IMR-90 (cell line): ENCODE measurements around the gene LDLRAD3. TPM values are rescaled to one million over a fixed set of nuclear protein-coding genes. Genes with fewer than 3 reads are reported as not detected.

Source experiments
- ATAC-seq: fragments of 200-7000 bp; cut with Tn5 transposase; 2 replicates; pipeline ENCODE4 v1.9.1; 2020; ENCODE audit warnings: low read depth, mild to moderate bottlenecking, moderate library complexity
- BruUV-seq: library from RNA; stranded (reverse); fragments of 400-500 nt; replicated peaks from 2 replicates; lab custom pipeline; 2021; lab: Mats Ljungman, UMichigan
- CTCF ChIA-PET: fragments of 300-600 bp; formaldehyde crosslinking; extraction: SDS; loops from one replicate; lab custom pipeline; 2021; ENCODE audit warnings: antibody characterized with exemption; lab: Yijun Ruan, JAX
- POLR2A ChIA-PET: fragments of 300-600 bp; sonication (Branson Sonifier 250); formaldehyde crosslinking; loops from one replicate; lab custom pipeline; 2022; ENCODE audit warnings: antibody characterized with exemption; ENCODE audit not compliant: unreplicated experiment; lab: Charles Lee
- DNase-seq: peaks from one replicate; pipeline ENCODE4 v3.0.0; 2013
- H2AFZ ChIP-seq: replicated peaks from 2 replicates; pipeline ENCODE3; 2013; ENCODE audit warnings: low read length, mild to moderate bottlenecking; ENCODE audit not compliant: poor library complexity
- H2AK5ac ChIP-seq: 2 replicates; pipeline ENCODE4 v1.6.1; 2013; ENCODE audit warnings: low read depth, low read length, inconsistent platforms
- H2AK9ac ChIP-seq: replicated peaks from 2 replicates; pipeline ENCODE3; 2013; ENCODE audit warnings: mild to moderate bottlenecking, low read depth, low read length, moderate library complexity; ENCODE audit not compliant: poor library complexity
- H2BK120ac ChIP-seq: 2 replicates; pipeline ENCODE4 v1.6.1; 2013; ENCODE audit warnings: low read depth, low read length, inconsistent platforms
- H2BK15ac ChIP-seq: 3 replicates; pipeline ENCODE4 v1.6.1; 2013; ENCODE audit warnings: low read depth, low read length, inconsistent platforms
- H2BK20ac ChIP-seq: 2 replicates; pipeline ENCODE4 v1.6.1; 2013; ENCODE audit warnings: low read depth, mild to moderate bottlenecking, inconsistent platforms, low read length, moderate library complexity
- H2BK5ac ChIP-seq: 2 replicates; pipeline ENCODE4 v1.6.1; 2013; ENCODE audit warnings: mild to moderate bottlenecking, low read depth, low read length, inconsistent platforms; ENCODE audit not compliant: poor library complexity, severe bottlenecking
- H3K14ac ChIP-seq: replicated peaks from 2 replicates; pipeline ENCODE4 v1.6.1; 2013; ENCODE audit warnings: low read depth, low read length, inconsistent platforms
- H3K18ac ChIP-seq: 2 replicates; pipeline ENCODE4 v1.6.1; 2013; ENCODE audit warnings: low read depth, low read length, control low read depth
- H3K23ac ChIP-seq: 2 replicates; pipeline ENCODE4 v1.6.1; 2013; ENCODE audit warnings: low read depth, low read length, inconsistent platforms
- H3K27ac ChIP-seq: 2 replicates; pipeline ENCODE4 v1.5.1; 2013; ENCODE audit warnings: mild to moderate bottlenecking, control low read depth, low read length; ENCODE audit not compliant: insufficient read depth
- H3K27me3 ChIP-seq: 2 replicates; pipeline ENCODE4 v1.6.1; 2013; ENCODE audit warnings: low read length; ENCODE audit not compliant: control insufficient read depth, insufficient read depth
- H3K36me3 ChIP-seq: 2 replicates; pipeline ENCODE4 v1.6.1; 2013; ENCODE audit warnings: low read length, mixed read lengths; ENCODE audit not compliant: control insufficient read depth, insufficient read depth
- H3K4ac ChIP-seq: 2 replicates; pipeline ENCODE4 v1.6.1; 2013; ENCODE audit warnings: low read depth, low read length, inconsistent platforms
- H3K4me1 ChIP-seq: 2 replicates; pipeline ENCODE4 v1.6.1; 2013; ENCODE audit warnings: low read length, mixed read lengths; ENCODE audit not compliant: control insufficient read depth, insufficient read depth
- H3K4me2 ChIP-seq: 2 replicates; pipeline ENCODE4 v1.6.1; 2013; ENCODE audit warnings: low read depth, mild to moderate bottlenecking, control low read depth, low read length, moderate library complexity
- H3K4me3 ChIP-seq: 2 replicates; pipeline ENCODE4 v1.5.1; 2013; ENCODE audit warnings: low read depth, mild to moderate bottlenecking, control low read depth, low read length, moderate library complexity; ENCODE audit not compliant: insufficient read depth
- H3K56ac ChIP-seq: 2 replicates; pipeline ENCODE4 v1.6.1; 2013; ENCODE audit warnings: low read length, inconsistent platforms; ENCODE audit not compliant: insufficient read depth; ENCODE audit errors: extremely low read depth
- H3K79me1 ChIP-seq, 2 experiments: 2 replicates each; pipeline ENCODE4 v1.6.1; 2013; ENCODE audit warnings: low read length in 2 of 2, inconsistent platforms in 1 of 2, low read depth in 1 of 2
- H3K9ac ChIP-seq: 2 replicates; pipeline ENCODE4 v1.6.1; 2013; ENCODE audit warnings: low read depth, low read length, control low read depth
- H3K9me1 ChIP-seq: 2 replicates; pipeline ENCODE4 v1.6.1; 2013; ENCODE audit warnings: low read length, inconsistent platforms; ENCODE audit not compliant: insufficient read depth
- H3K9me3 ChIP-seq: 2 replicates; pipeline ENCODE4 v1.6.1; 2013; ENCODE audit warnings: low read length; ENCODE audit not compliant: control insufficient read depth, insufficient read depth
- H4K20me1 ChIP-seq: 2 replicates; pipeline ENCODE4 v1.6.1; 2013; ENCODE audit warnings: low read length, inconsistent platforms; ENCODE audit not compliant: insufficient read depth
- H4K5ac ChIP-seq: 2 replicates; pipeline ENCODE4 v1.6.1; 2013; ENCODE audit warnings: mild to moderate bottlenecking, low read depth, low read length, control low read depth
- H4K8ac ChIP-seq, 2 experiments: 2 replicates each; pipeline ENCODE4 v1.6.1; 2013; ENCODE audit warnings: low read depth in 2 of 2, low read length in 2 of 2, control low read depth in 1 of 2, inconsistent platforms in 1 of 2
- H4K91ac ChIP-seq: 2 replicates; pipeline ENCODE4 v1.6.1; 2013; ENCODE audit warnings: low read depth, low read length, inconsistent platforms; ENCODE audit not compliant: insufficient read depth
- CEBPB ChIP-seq: IDR thresholded peaks from 2 replicates; pipeline ENCODE4 v1.6.1; 2012; ENCODE audit warnings: low read depth, low read length, improper control_type of control experiment
- WGBS, 2 experiments: methylation state at CpG; one replicate each; pipeline versions ENCODE4 v1.1.5 to v1.1.7; 2013; ENCODE audit warnings: missing lambda C conversion rate in 2 of 2; ENCODE audit not compliant: insufficient read length in 1 of 2; ENCODE audit errors: extremely low coverage in 2 of 2; 5-methylcytosine and 5-hydroxymethylcytosine counted together
- dilution Hi-C: fragments of 300-500 bp; cut with HindIII; formaldehyde crosslinking; loops from one replicate; pipeline ENCODE4 v1.14.3; 2018; ENCODE audit warnings: low sequenced_read_pairs; ENCODE audit not compliant: unreplicated experiment
- in situ Hi-C: fragments of 300-500 bp; cut with MboI; formaldehyde crosslinking; loops from 3 replicates; pipeline ENCODE4 v1.14.3; 2019; ENCODE audit warnings: low sequenced_read_pairs, inconsistent platforms, mixed read lengths
- intact Hi-C: fragments of 100-400 bp; cut with micrococcal nuclease; formaldehyde crosslinking; loops from 2 replicates; pipeline ENCODE4 v1.10.0; 2022
- polyA plus RNA-seq, 3 experiments: library from polyadenylated mRNA; depleted of rRNA; stranded (reverse); fragments of >200 nt; gene quantifications; 2 replicates each; pipeline ENCODE4 v1.2.3, GENCODE V29; 2012; ENCODE audit warnings: low replicate concordance in 1 of 3
- total RNA-seq: library from RNA; depleted of rRNA; stranded (reverse); fragments of >200 nt; gene quantifications from 2 replicates; pipeline ENCODE4 v1.2.3, GENCODE V29; 2012

LDLRAD3 gene
- total and polyA plus RNA-seq, 2 of the 4 experiments (the other 2 are of a cell fraction) = 2.7 to 6.4 TPM

DNA sequence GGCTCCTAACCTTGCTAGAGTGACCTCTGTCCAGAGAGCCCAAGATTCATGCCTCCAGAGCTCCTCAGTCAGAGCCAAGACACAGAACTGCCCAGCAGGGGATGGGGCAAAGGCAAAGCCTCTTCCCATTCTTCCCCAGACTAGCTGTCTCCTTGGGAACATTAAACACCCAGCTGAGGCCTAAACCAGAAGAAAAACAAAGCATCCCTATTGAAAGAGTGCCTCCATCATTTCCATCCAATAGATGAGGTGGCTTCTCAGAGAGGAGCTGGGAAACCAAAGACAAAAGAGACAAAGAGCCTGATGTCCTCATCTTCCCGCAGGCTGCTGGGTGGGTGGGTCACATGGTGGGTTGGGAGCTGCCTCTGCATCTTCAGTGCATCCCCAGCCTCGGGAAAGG, 308.0 kb downstream of the LDLRAD3 start:
- Histone ChIP-seq H3K4me3 (no peak overlapping the region), H4K20me1 (no peaks in the 10 kb centered on the region), H2AK9ac (no peak overlapping the region), H3K27me3 (peaks cover 16% of the 10 kb centered on the region), H3K56ac (no peak overlapping the region), H3K9me3 (peaks cover 8% of the 10 kb centered on the region), H4K5ac (no peak overlapping the region), H4K8ac (no peak overlapping the region), H2BK5ac (no peak overlapping the region), H3K14ac (no peak overlapping the region), H3K27ac (no peak overlapping the region), H4K91ac (no peak overlapping the region), H3K36me3 (no peaks in the 10 kb centered on the region), H3K23ac (no peak overlapping the region), H2BK20ac (no peak overlapping the region), H3K9me1 (no peaks in the 10 kb centered on the region), H2AK5ac (no peak overlapping the region), H3K4me2 (no peak overlapping the region), H3K18ac (no peak overlapping the region), H3K79me1 (no peaks in the 10 kb centered on the region), H2BK120ac (no peak overlapping the region), H3K9ac (no peak overlapping the region), H2AFZ (no peak overlapping the region), H3K4ac (no peak overlapping the region), H2BK15ac (no peak overlapping the region), H3K4me1 (no peaks in the 10 kb centered on the region)
- TF ChIP-seq CEBPB = no peak
- ChIA-PET CTCF (no interaction called here), POLR2A (no interaction called here)
- DNase-seq (no peak), ATAC-seq (no peak)
- in situ Hi-C loops (loop anchor here (10.0 kb wide), 1 partner anchor 307 kb away; the partner anchor contains the start of gene LDLRAD3), intact Hi-C loops (no loop called here), dilution Hi-C loops (no loop called here)
- no CpG with 5 or more reads among the region's 2 CpGs for WGBS, 2 experiments
- BruUV-seq = no TSS peak
